GM18508 (cell line): ENCODE results near the gene SDS.
"Not testable (repeated sequence)": the region's sequence is repeated elsewhere in the genome, so short reads cannot be mapped to it uniquely, and the experiment has no call there.

ENCODE experiments used
- ATAC-seq: cut with Tn5 transposase; IDR thresholded peaks from one replicate; pipeline ENCODE4 v1.9.1; 2021; ENCODE audit warnings: moderate number of reproducible peaks; ENCODE audit not compliant: insufficient read depth, unreplicated experiment

SDS gene

GRCh38 chr12:113359133-113359938 is 44.4 kb downstream of the SDS start:
- no peak for ATAC-seq

- peak; percentile 61 for ATAC-seq
These were observed 45.1 kb downstream of the SDS start, which contains the start of gene PLBD2 for GRCh38 chr12:113358381-113359132. PLBD2 (plus strand) TSS chr12:113358587; CDS start chr12:113358601, 14 bp downstream.

GRCh38 chr12:113354192-113354591 is 49.5 kb downstream of the SDS start:
- not testable (repeated sequence) for ATAC-seq

GRCh38 chr12:113351089-113351488 is 52.6 kb downstream of the SDS start:
- ATAC-seq: no peak

GRCh38 chr12:113348849-113349536 is 54.7 kb downstream of the SDS start:
- ATAC-seq: no peak

- ATAC-seq: no peak
These were observed 55.8 kb downstream of the SDS start for GRCh38 chr12:113347892-113348291.

- no peak for ATAC-seq
These were observed 56.6 kb downstream of the SDS start for GRCh38 chr12:113347107-113347506.

- no peak for ATAC-seq
These were observed 57.3 kb downstream of the SDS start for GRCh38 chr12:113346353-113346752.

- no peak for ATAC-seq
These were observed 58.4 kb downstream of the SDS start for GRCh38 chr12:113345318-113345717.
